ACHN (cell line): ENCODE measurements around the gene YBX1.
"Not testable (repeated sequence)": the region's sequence is repeated elsewhere in the genome, so short reads cannot be mapped to it uniquely, and the experiment has no call there.

Experiments used
- DNase-seq: peaks from one replicate; pipeline ENCODE4 v3.0.0-alpha.2; 2015
- in situ Hi-C: cut with HindIII; loops from 2 replicates; pipeline ENCODE4 v1.10.0; 2017; ENCODE audit warnings: low sequenced_read_pairs, low pct_ligation_motif_present, low pct_unique_long_range_greater_than_20kb

Gene YBX1

DNA sequence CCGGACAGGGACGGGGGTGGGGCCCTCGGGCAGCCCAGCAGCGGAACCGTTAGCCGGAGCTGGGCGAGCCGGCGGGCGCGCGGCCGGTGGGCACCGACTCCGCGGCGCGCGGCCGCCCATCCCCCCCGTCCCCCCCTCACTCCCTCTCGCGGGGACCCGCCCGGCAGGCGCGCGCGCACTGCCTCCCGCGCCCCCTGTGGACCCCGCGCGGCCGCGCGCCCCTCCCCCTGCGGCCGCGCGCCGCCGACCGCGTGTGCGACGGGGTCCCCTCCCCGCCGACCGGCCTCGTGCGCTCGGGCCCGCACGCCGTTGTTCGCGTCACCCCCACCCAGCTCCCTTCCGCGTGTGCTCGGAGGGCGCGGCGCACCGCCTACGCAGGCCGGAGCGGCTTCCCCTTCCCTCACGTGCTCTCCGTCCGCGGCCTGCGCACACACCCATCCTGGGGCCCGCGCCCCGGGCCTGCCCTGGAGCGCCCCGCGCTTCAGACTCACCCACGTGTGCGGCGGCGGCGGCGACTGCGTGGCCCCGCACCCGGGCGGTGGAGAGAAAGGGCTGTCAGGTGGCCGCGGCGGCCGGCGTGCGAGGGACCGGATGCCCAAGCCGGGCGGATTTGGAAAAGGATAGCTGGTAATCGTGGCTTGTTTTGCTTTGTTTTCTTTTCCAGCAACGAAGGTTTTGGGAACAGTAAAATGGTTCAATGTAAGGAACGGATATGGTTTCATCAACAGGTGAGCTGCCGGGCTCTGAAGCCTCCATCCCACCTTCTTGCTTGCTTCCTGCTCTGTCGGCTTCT, 717 bp downstream of the YBX1 start:
- in situ Hi-C loops = no loop called here
- DNase-seq = peak; percentile 59

DNA sequence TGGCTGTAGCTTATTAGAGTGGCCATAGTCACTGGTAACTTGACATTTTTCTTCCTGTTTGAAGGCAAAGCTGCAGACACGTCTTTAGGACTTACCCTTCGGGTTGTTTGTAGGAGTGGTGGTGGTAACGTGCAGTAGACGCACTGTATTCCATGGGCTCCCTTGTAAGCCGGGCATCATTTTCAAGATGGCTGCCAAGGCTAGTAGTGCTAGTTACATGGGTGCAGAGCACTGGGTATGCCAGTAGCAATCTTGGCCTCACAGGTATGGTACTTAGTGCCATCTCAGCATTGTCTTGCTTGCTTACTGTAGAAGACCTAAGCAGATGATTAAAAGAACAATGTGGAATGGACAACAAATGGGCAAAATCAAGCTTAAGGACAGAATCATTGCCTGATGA, 1.9 kb downstream of the YBX1 start:
- DNase-seq = no peak
- in situ Hi-C loops = no loop called here

DNA sequence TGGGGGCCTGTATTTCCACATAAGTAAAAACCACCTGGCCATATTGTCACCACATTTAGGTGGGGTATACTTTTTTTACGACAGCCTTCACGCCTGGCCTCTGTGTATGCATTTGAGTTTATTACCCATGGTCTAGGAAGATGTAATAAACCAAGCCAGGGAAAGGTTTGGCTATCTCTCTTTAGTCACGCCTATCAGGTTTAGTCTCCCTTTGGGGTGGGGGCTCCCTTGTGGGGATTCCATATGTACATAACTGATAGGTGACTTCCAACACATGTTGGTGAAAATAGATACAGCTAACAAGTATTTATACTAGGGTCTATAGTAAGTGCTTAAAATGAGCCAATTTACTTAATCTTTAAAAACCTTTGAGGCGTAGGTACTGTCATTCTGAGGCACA, 4.2 kb downstream of the YBX1 start:
- DNase-seq = no peak
- in situ Hi-C loops = no loop called here

DNA sequence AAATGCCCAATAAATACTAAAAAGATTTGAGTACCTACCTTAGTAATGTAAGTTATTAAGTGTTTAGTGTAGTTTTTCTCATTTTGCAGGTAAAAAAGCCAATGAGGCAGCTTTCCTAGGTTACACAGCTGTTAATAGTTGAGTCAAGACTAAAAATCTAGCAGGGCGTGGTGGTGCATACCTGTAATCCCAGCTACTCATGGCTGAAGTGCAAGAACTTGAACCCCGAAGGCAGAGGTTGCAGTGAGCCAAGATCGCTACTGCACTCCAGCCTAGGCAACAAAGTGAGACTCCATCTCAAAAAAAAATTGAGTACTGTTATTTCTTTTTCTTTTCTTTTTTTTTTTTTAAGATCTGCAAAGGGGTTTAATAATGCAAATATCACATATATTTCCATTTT, 7.7 kb downstream of the YBX1 start:
- no peak for DNase-seq
- in situ Hi-C loops = no loop called here

DNA sequence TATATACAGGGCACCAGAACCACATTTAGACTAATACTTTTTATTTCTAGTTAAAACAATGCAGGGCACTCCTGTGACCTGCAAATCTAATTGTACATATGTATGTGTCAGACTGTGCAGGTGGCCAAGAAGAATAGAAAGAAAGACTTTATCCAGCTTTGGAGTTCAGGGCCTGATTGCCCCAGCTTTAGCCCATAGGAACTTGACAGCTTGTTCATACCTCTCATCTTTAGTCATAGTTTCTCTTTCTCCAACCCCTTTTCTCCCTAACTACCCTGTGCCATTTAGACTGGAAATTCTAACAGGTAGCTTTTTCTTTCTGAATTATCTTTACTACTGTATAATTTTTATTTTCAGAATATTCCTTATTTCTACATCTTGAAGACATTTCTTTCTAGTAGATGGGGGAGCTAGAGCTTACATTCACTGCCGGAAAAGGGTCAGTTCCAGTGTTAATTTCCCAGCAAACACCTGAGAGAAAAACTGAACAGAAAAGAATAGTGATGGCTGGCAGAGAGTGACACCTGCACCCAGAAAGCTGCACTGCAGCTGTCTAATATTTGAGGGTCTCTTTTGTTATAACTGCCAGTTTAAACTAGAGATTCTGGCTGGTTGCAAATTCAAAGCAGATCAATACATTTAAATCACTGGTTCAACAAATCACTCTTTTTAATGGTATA, 8.4 kb downstream of the YBX1 start:
- in situ Hi-C loops = no loop called here
- DNase-seq = no peak

DNA sequence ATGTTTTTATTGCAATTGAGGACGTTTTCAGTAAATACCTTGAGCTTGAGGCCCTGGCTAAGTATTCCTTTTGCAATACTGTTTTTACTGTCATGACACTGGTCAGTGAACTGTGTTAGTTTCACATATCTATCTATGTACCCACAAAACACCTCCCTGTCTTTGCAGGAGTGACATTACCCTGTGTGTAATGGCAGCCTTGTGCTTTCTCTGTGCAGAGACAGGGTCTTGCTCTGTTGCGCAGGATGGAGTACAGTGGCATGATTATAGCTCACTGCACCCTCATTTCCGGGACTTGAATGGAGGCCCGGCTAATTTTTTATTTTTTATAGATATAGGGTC, 8.9 kb downstream of the YBX1 start:
- no peak for DNase-seq
- in situ Hi-C loops = no loop called here

DNA sequence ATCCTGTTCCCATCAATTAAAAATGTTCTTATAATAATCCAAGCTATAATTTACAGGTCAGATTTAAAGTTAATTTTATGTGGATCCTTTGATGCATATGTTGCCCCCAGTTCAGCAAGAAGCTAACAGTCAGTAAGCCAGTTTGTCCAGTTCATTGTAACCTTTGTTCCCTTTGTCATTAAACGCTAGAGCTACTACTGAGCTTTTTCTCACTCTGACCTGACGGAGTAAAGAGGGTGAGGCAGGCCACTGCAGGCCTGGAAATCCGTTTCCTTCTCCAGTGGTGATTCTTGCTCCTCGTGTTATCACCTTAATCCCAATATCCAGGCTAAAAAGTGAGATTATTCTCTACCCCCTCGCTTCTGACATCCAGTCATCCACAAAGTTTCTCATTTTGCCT, 10.2 kb downstream of the YBX1 start:
- in situ Hi-C loops = no loop called here
- no peak for DNase-seq

DNA sequence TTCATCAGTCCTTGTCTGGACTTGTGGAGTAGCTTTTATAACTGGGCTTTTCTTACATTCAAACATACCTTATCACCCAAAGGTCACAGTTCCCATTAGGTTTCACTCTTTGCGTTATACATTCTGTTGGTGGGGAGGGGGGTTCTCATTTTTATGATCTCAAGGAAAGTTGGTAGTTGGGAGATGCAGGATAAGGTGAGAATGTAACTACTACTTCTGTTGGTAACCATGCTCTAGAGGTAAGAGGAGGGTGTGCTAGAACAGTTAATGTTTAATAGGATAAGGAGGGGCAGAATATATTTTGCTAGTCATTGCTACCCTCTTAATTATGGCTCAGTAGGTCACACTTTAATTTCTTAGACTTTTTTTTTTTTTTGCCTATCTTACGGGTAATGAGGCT, 10.7 kb downstream of the YBX1 start:
- in situ Hi-C loops = no loop called here
- no peak for DNase-seq

DNA sequence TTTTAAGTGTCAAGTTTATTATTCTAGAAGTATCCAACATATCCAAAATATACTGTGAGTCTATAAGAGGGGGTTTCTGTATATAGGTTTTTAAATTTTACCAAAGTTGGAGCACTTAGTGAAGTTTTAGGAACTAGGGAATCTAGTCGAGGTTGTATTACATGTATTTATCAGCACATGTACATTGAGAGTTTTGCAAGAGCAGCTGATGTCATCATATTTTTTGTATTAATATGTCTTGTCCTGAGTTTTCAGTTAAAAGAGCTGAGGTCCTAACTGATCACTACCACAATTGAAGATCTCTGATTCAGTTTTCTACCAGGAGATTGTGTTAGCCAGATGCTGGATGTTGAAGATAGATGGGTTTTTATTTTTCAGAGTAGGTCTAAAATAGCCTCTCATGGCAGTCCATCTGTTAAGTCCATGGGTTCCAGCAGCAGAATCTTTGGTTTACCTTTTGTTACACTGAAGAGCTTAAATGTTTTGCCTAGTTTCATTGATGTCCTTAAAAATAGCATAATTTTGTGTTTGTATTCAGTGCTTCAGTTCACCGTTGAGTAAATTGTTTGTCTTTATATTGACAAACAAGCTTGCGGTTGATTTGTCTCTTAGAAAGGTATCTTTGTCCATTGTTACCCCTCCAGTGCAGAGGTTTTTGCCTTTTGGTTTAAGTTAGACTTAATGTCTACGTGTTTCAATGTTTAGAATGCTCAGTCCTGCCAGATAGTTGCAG, 16.0 kb downstream of the YBX1 start:
- in situ Hi-C loops = no loop called here
- no peak for DNase-seq

DNA sequence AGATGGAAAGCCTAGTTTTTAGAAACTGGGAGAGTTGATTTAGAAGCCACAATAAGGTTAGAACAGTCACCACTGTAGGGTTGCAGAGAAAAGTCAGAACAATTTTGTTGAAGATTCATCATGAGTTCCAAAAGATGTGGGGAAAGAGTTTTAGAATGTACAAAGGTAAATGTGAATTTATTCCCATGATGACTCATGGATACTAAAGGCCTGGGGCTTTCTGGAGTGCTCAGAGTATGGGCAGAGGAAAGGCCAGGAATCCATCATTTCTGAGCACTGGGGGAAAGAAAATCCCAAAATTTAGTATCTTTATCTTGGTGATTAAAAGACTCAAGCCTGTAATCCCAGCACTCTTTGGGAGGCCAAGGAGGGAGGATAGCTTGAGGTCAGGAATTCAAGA, 17.8 kb downstream of the YBX1 start:
- in situ Hi-C loops = no loop called here
- DNase-seq = no peak

DNA sequence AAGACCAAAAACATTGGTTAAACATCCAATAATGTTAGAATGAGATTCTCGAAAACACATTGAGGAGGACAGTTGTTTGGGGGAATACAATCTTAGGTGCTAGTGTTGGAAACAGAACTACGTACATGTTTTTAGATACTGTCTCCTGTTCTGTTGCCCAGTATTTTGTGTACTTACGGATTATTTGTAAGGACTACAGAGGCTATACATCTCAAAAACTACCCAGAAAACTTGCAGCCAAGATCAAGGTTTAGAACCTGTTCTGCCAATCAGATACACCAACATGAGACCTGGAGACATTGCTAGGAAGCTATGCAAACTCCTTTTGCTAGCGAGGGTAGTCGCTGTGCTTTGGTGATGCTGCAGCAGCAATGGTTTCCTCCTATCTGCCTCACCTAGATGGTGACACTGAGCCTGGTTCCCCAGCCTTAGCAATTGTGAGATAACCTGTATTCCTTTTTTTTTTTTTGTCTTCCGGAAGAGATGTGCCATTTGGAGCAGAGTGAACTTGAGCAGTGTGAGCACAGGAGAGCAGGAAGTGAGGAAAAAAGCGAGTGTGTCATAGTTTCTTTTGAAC, 21.8 kb downstream of the YBX1 start:
- in situ Hi-C loops = no loop called here
- DNase-seq = no peak

DNA sequence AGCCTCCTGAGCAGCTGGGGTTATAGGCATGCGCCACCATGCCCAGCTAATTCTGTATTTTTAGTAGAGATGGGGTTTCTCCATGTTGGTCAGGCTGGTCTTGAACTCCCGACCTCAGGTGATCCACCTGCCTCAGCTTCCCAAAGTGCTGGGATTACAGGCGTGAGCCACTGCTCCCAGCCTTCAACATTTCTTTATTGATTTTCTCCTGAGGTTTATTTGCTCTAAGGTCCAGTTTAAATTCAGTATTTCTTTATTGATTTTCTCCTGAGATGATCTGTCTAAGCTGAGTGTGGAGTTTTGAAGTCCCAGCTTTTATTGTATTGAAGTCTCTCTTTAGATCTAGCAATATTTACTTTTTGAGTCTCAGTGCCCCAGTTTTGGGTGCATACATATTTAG, 30.6 kb downstream of the YBX1 start:
- DNase-seq, in situ Hi-C loops: not testable (repeated sequence)

DNA sequence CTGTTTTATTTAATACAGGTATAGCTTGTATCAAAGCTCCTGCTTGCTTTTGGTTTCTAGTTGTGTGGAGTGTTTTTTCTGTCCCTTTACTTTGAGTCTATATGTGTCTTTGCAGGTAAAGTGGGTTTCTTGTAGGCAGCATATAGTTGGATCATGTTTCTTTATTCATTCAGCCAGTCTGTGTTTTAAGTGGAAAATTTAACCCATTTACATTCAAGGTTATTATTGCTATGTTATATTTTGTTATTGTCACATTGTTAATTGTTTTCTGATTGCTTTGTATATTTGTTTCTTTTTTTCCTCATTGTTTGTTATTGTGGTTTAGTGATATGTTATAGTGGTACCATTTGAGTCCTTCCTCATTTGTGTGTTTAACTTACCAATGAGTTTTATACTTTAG, 31.1 kb downstream of the YBX1 start:
- in situ Hi-C loops = no loop called here
- no peak for DNase-seq

DNA sequence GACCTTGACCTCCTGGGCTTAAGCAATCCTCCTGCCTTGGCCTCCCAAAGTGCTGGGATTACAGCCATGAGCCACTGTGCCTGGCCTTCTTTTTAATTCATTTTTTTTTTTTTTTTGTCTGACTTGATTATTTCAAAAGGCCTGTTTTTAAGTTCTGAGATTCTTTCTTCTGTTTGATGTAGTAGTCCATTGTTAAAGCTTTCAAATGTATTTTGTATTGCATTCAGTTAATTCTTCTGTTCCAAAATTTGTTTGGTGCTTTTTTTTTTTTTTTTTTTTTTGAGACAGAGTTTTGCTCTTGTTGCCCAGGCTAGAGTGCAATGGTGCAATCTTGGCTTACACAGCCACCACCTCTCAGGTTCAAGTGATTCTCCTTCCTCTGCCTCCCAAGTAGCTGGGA, 32.2 kb downstream of the YBX1 start:
- in situ Hi-C loops, DNase-seq: not testable (repeated sequence)

DNA sequence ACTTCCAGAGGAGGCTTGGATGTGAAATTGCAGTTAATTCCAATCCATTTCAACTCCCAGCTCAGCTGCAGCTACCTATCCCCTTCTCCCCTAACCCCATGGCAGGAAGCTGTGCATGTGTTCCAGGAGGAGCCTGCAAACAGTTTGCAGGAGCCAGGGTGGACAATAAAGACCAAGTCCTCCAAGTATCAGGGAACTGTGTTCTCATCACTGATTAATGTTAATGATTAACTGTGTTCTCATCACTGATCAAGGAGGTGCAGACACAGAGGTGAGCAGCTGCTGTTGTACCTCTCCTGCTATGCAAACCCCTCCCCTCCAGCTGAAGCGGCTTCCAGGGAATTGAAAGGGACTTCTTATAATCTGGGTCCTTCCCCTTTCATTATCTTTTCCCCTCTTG, 38.6 kb downstream of the YBX1 start:
- DNase-seq = no peak
- in situ Hi-C loops = no loop called here

DNA sequence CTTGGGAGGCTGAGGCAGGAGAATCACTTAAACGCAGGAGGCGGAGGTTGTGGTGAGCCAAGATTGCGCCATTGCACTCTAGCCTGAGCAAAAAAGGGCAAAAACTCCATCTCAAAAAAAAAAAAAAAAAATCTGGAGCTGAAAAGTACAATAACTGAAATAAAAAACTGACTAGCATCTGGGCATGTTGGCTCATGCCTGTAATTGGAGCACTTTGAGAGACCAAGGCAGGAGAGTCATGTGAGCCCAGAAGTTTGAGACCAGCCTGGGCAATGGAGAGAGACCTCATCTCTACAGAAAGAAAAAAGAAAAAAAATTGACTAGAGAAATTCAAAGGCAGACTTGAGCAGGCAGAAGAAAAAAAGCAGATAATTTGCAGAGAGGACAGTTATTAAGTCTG, 39.7 kb downstream of the YBX1 start:
- no peak for DNase-seq
- in situ Hi-C loops = no loop called here

DNA sequence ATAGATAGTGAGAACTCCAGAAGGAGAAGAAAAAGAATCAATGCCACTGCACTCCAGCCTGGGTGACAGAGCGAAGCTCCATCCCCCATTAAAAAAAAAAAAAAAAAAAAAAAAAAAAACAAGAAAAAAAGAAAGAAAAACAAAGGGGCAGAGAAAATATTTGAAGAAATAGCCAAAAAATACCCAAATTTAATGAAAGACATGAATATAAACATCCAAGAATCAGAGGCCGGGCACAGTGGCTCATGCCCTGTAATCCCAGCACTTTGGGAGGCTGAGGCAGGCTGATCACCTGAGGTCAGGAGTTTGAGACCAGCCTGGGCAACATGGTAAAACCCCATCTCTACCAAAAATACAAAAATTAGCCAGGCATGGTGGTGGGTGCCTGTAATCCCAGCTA, 40.2 kb downstream of the YBX1 start:
- in situ Hi-C loops = not testable (repeated sequence)

DNA sequence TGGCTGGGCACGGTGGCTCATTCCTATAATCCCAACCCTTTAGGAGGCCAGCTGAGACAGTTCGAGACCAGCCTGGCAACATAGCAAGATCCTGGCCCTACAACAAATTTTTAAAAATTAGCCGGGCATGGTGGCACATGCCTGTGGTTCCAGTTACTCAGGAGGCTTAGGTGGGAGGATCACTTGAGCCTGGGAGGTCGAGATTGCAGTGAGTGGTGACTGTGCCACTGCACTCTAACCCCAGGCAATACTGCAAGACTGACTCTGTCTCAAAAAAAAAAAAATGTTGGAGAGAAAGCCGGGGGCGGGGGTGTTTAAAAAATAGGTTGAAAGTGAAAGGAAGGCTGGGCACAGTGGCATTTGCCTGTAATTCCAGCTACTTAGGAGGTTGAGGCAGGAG, 41.3 kb downstream of the YBX1 start:
- no peak for DNase-seq
- in situ Hi-C loops = no loop called here

More for the DNA sequence above, 40.2 kb downstream of the YBX1 start:
- DNase-seq = not testable (repeated sequence)

DNA sequence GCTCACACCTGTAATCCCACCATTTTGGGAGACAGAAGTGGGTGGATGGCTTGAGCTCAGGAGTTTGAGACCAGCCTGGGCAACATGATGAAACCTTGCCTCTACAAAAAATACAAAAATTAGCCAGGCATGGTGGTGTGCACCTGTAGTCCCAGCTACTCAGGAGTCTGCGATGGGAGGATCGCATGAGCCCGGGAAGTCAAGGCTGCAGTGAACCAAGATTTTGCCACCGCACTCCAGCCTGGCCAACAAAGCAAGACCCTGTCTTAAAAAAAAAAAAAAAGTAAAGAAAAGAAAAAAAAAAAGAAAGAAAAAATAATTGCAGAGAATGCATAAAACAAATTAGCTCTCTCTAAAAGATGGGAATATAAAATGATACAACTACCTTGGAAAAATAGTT, 43.6 kb downstream of the YBX1 start:
- in situ Hi-C loops, DNase-seq: not testable (repeated sequence)
